Neural progenitor cell (in vitro differentiated cells): Measurements from ENCODE around the gene MIOX.

Source experiments
- CTCF ChIP-seq: fragments of 200-600 bp; sonication (generic); IDR thresholded peaks from 2 replicates; pipeline ENCODE4 v1.5.1; 2017; ENCODE audit warnings: antibody characterized with exemption, mild to moderate bottlenecking
- EZH2 ChIP-seq: fragments of 200-600 bp; sonication (generic); IDR thresholded peaks from 2 replicates; pipeline ENCODE4 v1.6.1; 2017; ENCODE audit warnings: antibody characterized with exemption, mild to moderate bottlenecking, moderate library complexity
- EZH2phosphoT487 ChIP-seq: fragments of 200-600 bp; sonication (generic); IDR thresholded peaks from 2 replicates; pipeline ENCODE4 v1.6.1; 2017; ENCODE audit warnings: antibody characterized with exemption

GRCh38 chr22:50471197-50471847 lies 15.3 kb upstream of the MIOX start:
- no peak for TF ChIP-seq CTCF
- no peak for TF ChIP-seq EZH2
- TF ChIP-seq EZH2phosphoT487 = no peak
